IMR-90 (cell line): ENCODE results near the gene AKAP13. TPM values are rescaled to one million over a fixed set of nuclear protein-coding genes. Genes with fewer than 3 reads are reported as not detected.

Experiments
- ATAC-seq: fragments of 200-7000 bp; cut with Tn5 transposase; 2 replicates; pipeline ENCODE4 v1.9.1; 2020; ENCODE audit warnings: low read depth, mild to moderate bottlenecking, moderate library complexity
- BruUV-seq: library from RNA; stranded (reverse); fragments of 400-500 nt; replicated peaks from 2 replicates; lab custom pipeline; 2021; lab: Mats Ljungman, UMichigan
- CTCF ChIA-PET: fragments of 300-600 bp; formaldehyde crosslinking; extraction: SDS; loops from one replicate; lab custom pipeline; 2021; ENCODE audit warnings: antibody characterized with exemption; lab: Yijun Ruan, JAX
- POLR2A ChIA-PET: fragments of 300-600 bp; sonication (Branson Sonifier 250); formaldehyde crosslinking; loops from one replicate; lab custom pipeline; 2022; ENCODE audit warnings: antibody characterized with exemption; ENCODE audit not compliant: unreplicated experiment; lab: Charles Lee
- DNase-seq: peaks from one replicate; pipeline ENCODE4 v3.0.0; 2013
- H2AFZ ChIP-seq: replicated peaks from 2 replicates; pipeline ENCODE3; 2013; ENCODE audit warnings: low read length, mild to moderate bottlenecking; ENCODE audit not compliant: poor library complexity
- H2AK5ac ChIP-seq: 2 replicates; pipeline ENCODE4 v1.6.1; 2013; ENCODE audit warnings: low read depth, low read length, inconsistent platforms
- H2AK9ac ChIP-seq: replicated peaks from 2 replicates; pipeline ENCODE3; 2013; ENCODE audit warnings: mild to moderate bottlenecking, low read depth, low read length, moderate library complexity; ENCODE audit not compliant: poor library complexity
- H2BK120ac ChIP-seq: 2 replicates; pipeline ENCODE4 v1.6.1; 2013; ENCODE audit warnings: low read depth, low read length, inconsistent platforms
- H2BK15ac ChIP-seq: 3 replicates; pipeline ENCODE4 v1.6.1; 2013; ENCODE audit warnings: low read depth, low read length, inconsistent platforms
- H2BK20ac ChIP-seq: 2 replicates; pipeline ENCODE4 v1.6.1; 2013; ENCODE audit warnings: low read depth, mild to moderate bottlenecking, inconsistent platforms, low read length, moderate library complexity
- H2BK5ac ChIP-seq: 2 replicates; pipeline ENCODE4 v1.6.1; 2013; ENCODE audit warnings: mild to moderate bottlenecking, low read depth, low read length, inconsistent platforms; ENCODE audit not compliant: poor library complexity, severe bottlenecking
- H3K14ac ChIP-seq: replicated peaks from 2 replicates; pipeline ENCODE4 v1.6.1; 2013; ENCODE audit warnings: low read depth, low read length, inconsistent platforms
- H3K18ac ChIP-seq: 2 replicates; pipeline ENCODE4 v1.6.1; 2013; ENCODE audit warnings: low read depth, low read length, control low read depth
- H3K23ac ChIP-seq: 2 replicates; pipeline ENCODE4 v1.6.1; 2013; ENCODE audit warnings: low read depth, low read length, inconsistent platforms
- H3K27ac ChIP-seq: 2 replicates; pipeline ENCODE4 v1.5.1; 2013; ENCODE audit warnings: mild to moderate bottlenecking, control low read depth, low read length; ENCODE audit not compliant: insufficient read depth
- H3K27me3 ChIP-seq: 2 replicates; pipeline ENCODE4 v1.6.1; 2013; ENCODE audit warnings: low read length; ENCODE audit not compliant: control insufficient read depth, insufficient read depth
- H3K36me3 ChIP-seq: 2 replicates; pipeline ENCODE4 v1.6.1; 2013; ENCODE audit warnings: low read length, mixed read lengths; ENCODE audit not compliant: control insufficient read depth, insufficient read depth
- H3K4ac ChIP-seq: 2 replicates; pipeline ENCODE4 v1.6.1; 2013; ENCODE audit warnings: low read depth, low read length, inconsistent platforms
- H3K4me1 ChIP-seq: 2 replicates; pipeline ENCODE4 v1.6.1; 2013; ENCODE audit warnings: low read length, mixed read lengths; ENCODE audit not compliant: control insufficient read depth, insufficient read depth
- H3K4me2 ChIP-seq: 2 replicates; pipeline ENCODE4 v1.6.1; 2013; ENCODE audit warnings: low read depth, mild to moderate bottlenecking, control low read depth, low read length, moderate library complexity
- H3K4me3 ChIP-seq: 2 replicates; pipeline ENCODE4 v1.5.1; 2013; ENCODE audit warnings: low read depth, mild to moderate bottlenecking, control low read depth, low read length, moderate library complexity; ENCODE audit not compliant: insufficient read depth
- H3K56ac ChIP-seq: 2 replicates; pipeline ENCODE4 v1.6.1; 2013; ENCODE audit warnings: low read length, inconsistent platforms; ENCODE audit not compliant: insufficient read depth; ENCODE audit errors: extremely low read depth
- H3K79me1 ChIP-seq, 2 experiments: 2 replicates each; pipeline ENCODE4 v1.6.1; 2013; ENCODE audit warnings: low read length in 2 of 2, inconsistent platforms in 1 of 2, low read depth in 1 of 2
- H3K9ac ChIP-seq: 2 replicates; pipeline ENCODE4 v1.6.1; 2013; ENCODE audit warnings: low read depth, low read length, control low read depth
- H3K9me1 ChIP-seq: 2 replicates; pipeline ENCODE4 v1.6.1; 2013; ENCODE audit warnings: low read length, inconsistent platforms; ENCODE audit not compliant: insufficient read depth
- H3K9me3 ChIP-seq: 2 replicates; pipeline ENCODE4 v1.6.1; 2013; ENCODE audit warnings: low read length; ENCODE audit not compliant: control insufficient read depth, insufficient read depth
- H4K20me1 ChIP-seq: 2 replicates; pipeline ENCODE4 v1.6.1; 2013; ENCODE audit warnings: low read length, inconsistent platforms; ENCODE audit not compliant: insufficient read depth
- H4K5ac ChIP-seq: 2 replicates; pipeline ENCODE4 v1.6.1; 2013; ENCODE audit warnings: mild to moderate bottlenecking, low read depth, low read length, control low read depth
- H4K8ac ChIP-seq, 2 experiments: 2 replicates each; pipeline ENCODE4 v1.6.1; 2013; ENCODE audit warnings: low read depth in 2 of 2, low read length in 2 of 2, control low read depth in 1 of 2, inconsistent platforms in 1 of 2
- H4K91ac ChIP-seq: 2 replicates; pipeline ENCODE4 v1.6.1; 2013; ENCODE audit warnings: low read depth, low read length, inconsistent platforms; ENCODE audit not compliant: insufficient read depth
- BHLHE40 ChIP-seq: fragments of 150-350 bp; IDR thresholded peaks from 2 replicates; pipeline ENCODE4 v1.6.1; 2016; ENCODE audit warnings: mild to moderate bottlenecking, low read depth, low read length
- CEBPB ChIP-seq: IDR thresholded peaks from 2 replicates; pipeline ENCODE4 v1.6.1; 2012; ENCODE audit warnings: low read depth, low read length, improper control_type of control experiment
- CHD1 ChIP-seq: IDR thresholded peaks from 2 replicates; pipeline ENCODE4 v1.6.1; 2012; ENCODE audit warnings: low read depth, low read length, improper control_type of control experiment
- ELK1 ChIP-seq: fragments of 150-350 bp; IDR thresholded peaks from 2 replicates; pipeline ENCODE4 v1.6.1; 2016; ENCODE audit warnings: low read depth, mild to moderate bottlenecking, low read length, moderate library complexity, borderline replicate concordance
- FOS ChIP-seq: fragments of 150-350 bp; IDR thresholded peaks from 2 replicates; pipeline ENCODE4 v1.6.1; 2016; ENCODE audit warnings: low read depth, low read length
- MAFK ChIP-seq: IDR thresholded peaks from 2 replicates; pipeline ENCODE4 v1.6.1; 2012; ENCODE audit warnings: low read depth, low read length, improper control_type of control experiment
- MAZ ChIP-seq: IDR thresholded peaks from 2 replicates; pipeline ENCODE4 v1.6.1; 2012; ENCODE audit warnings: low read depth, mild to moderate bottlenecking, low read length, improper control_type of control experiment, moderate library complexity, borderline replicate concordance
- MXI1 ChIP-seq: IDR thresholded peaks from 2 replicates; pipeline ENCODE4 v1.6.1; 2012; ENCODE audit warnings: low read depth, mild to moderate bottlenecking, low read length, moderate library complexity, borderline replicate concordance
- NFE2L2 ChIP-seq: fragments of 150-350 bp; IDR thresholded peaks from 2 replicates; pipeline ENCODE4 v1.6.1; 2016; ENCODE audit warnings: low read depth, mild to moderate bottlenecking, low read length
- POLR2A ChIP-seq: IDR thresholded peaks from 2 replicates; pipeline ENCODE4 v1.6.1; 2012; ENCODE audit warnings: mild to moderate bottlenecking, low read depth, low read length
- RAD21 ChIP-seq: IDR thresholded peaks from 2 replicates; pipeline ENCODE4 v1.6.1; 2012; ENCODE audit warnings: low read length, improper control_type of control experiment
- RCOR1 ChIP-seq: IDR thresholded peaks from 2 replicates; pipeline ENCODE4 v1.6.1; 2012; ENCODE audit warnings: mild to moderate bottlenecking, low read length, improper control_type of control experiment; ENCODE audit not compliant: insufficient replicate concordance
- RFX5 ChIP-seq: IDR thresholded peaks from 2 replicates; pipeline ENCODE4 v1.8.0; 2012; ENCODE audit warnings: low read depth, mild to moderate bottlenecking, low read length, moderate library complexity
- SMC3 ChIP-seq: fragments of 150-350 bp; IDR thresholded peaks from 2 replicates; pipeline ENCODE4 v1.6.1; 2016; ENCODE audit warnings: low read depth, mild to moderate bottlenecking, antibody characterized with exemption, low read length, moderate library complexity
- WGBS, 2 experiments: methylation state at CpG; one replicate each; pipeline versions ENCODE4 v1.1.5 to v1.1.7; 2013; ENCODE audit warnings: missing lambda C conversion rate in 2 of 2; ENCODE audit not compliant: insufficient read length in 1 of 2; ENCODE audit errors: extremely low coverage in 2 of 2; 5-methylcytosine and 5-hydroxymethylcytosine counted together
- dilution Hi-C: fragments of 300-500 bp; cut with HindIII; formaldehyde crosslinking; loops from one replicate; pipeline ENCODE4 v1.14.3; 2018; ENCODE audit warnings: low sequenced_read_pairs; ENCODE audit not compliant: unreplicated experiment
- in situ Hi-C: fragments of 300-500 bp; cut with MboI; formaldehyde crosslinking; loops from 3 replicates; pipeline ENCODE4 v1.14.3; 2019; ENCODE audit warnings: low sequenced_read_pairs, inconsistent platforms, mixed read lengths
- intact Hi-C: fragments of 100-400 bp; cut with micrococcal nuclease; formaldehyde crosslinking; loops from 2 replicates; pipeline ENCODE4 v1.10.0; 2022
- polyA plus RNA-seq, 3 experiments: library from polyadenylated mRNA; depleted of rRNA; stranded (reverse); fragments of >200 nt; gene quantifications; 2 replicates each; pipeline ENCODE4 v1.2.3, GENCODE V29; 2012; ENCODE audit warnings: low replicate concordance in 1 of 3
- total RNA-seq: library from RNA; depleted of rRNA; stranded (reverse); fragments of >200 nt; gene quantifications from 2 replicates; pipeline ENCODE4 v1.2.3, GENCODE V29; 2012
- TF ChIP-seq, protein P1 (sequence below): conservative IDR thresholded peaks from 2 replicates; pipeline ENCODE4 v1.5.1; 2012; ENCODE audit warnings: mild to moderate bottlenecking, low read depth, low read length, improper control_type of control experiment
- TF ChIP-seq, protein P2 (sequence below): fragments of 150-350 bp; IDR thresholded peaks from 2 replicates; pipeline ENCODE4 v1.6.1; 2017; ENCODE audit warnings: mild to moderate bottlenecking, antibody characterized with exemption, low read length, low read depth

Gene AKAP13
- total and polyA plus RNA-seq, 2 of the 4 experiments (the other 2 are of a cell fraction) = 10.4 to 46.4 TPM

GRCh38 chr15:85563731-85564130, 183.3 kb downstream of the AKAP13 start:
- WGBS, 2 experiments = no CpG with 5 or more reads among the region's 1 CpG
- H3K23ac ChIP-seq = no peak overlapping the region
- no peak overlapping the region for H3K56ac ChIP-seq
- H3K4me2 ChIP-seq = no peak overlapping the region
- no peaks in the 10 kb centered on the region; the same call in 1 of the 2 replicates for H3K4me1 ChIP-seq
- H3K4ac ChIP-seq = no peak overlapping the region
- H3K18ac ChIP-seq = no peak overlapping the region
- no peak overlapping the region for H3K27ac ChIP-seq
- no peaks in the 10 kb centered on the region for H3K36me3 ChIP-seq
- no peak overlapping the region for H2AK5ac ChIP-seq
- H2BK120ac ChIP-seq = no peak overlapping the region
- no peak overlapping the region for H2BK20ac ChIP-seq
- H3K14ac ChIP-seq = no peak overlapping the region
- no peak overlapping the region for H4K91ac ChIP-seq
- DNase-seq (no peak), ATAC-seq (no peak)
- H3K9ac ChIP-seq = no peak overlapping the region
- no peak overlapping the region for H2AK9ac ChIP-seq
- H4K8ac ChIP-seq = no peak overlapping the region
- no peak overlapping the region for H2BK5ac ChIP-seq
- H3K79me1 ChIP-seq = peaks cover 32 to 45% of the 10 kb centered on the region in 2 experiments
- intact Hi-C loops (no loop called here), in situ Hi-C loops (no loop called here), dilution Hi-C loops (no loop called here)
- no peaks in the 10 kb centered on the region for H3K27me3 ChIP-seq
- H4K20me1 ChIP-seq = no peaks in the 10 kb centered on the region; the same call in 1 of the 2 replicates
- no peak overlapping the region for H3K4me3 ChIP-seq
- no peak overlapping the region for H4K5ac ChIP-seq
- no peak overlapping the region for H2BK15ac ChIP-seq
- BruUV-seq = no TSS peak
- CTCF ChIA-PET = no interaction called here
- TF ChIP-seq, protein P1, sequence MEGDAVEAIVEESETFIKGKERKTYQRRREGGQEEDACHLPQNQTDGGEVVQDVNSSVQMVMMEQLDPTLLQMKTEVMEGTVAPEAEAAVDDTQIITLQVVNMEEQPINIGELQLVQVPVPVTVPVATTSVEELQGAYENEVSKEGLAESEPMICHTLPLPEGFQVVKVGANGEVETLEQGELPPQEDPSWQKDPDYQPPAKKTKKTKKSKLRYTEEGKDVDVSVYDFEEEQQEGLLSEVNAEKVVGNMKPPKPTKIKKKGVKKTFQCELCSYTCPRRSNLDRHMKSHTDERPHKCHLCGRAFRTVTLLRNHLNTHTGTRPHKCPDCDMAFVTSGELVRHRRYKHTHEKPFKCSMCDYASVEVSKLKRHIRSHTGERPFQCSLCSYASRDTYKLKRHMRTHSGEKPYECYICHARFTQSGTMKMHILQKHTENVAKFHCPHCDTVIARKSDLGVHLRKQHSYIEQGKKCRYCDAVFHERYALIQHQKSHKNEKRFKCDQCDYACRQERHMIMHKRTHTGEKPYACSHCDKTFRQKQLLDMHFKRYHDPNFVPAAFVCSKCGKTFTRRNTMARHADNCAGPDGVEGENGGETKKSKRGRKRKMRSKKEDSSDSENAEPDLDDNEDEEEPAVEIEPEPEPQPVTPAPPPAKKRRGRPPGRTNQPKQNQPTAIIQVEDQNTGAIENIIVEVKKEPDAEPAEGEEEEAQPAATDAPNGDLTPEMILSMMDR = no peak
- TF ChIP-seq, protein P2, sequence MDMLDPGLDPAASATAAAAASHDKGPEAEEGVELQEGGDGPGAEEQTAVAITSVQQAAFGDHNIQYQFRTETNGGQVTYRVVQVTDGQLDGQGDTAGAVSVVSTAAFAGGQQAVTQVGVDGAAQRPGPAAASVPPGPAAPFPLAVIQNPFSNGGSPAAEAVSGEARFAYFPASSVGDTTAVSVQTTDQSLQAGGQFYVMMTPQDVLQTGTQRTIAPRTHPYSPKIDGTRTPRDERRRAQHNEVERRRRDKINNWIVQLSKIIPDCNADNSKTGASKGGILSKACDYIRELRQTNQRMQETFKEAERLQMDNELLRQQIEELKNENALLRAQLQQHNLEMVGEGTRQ = no peak
- TF ChIP-seq CHD1 (no peak), FOS (no peak), NFE2L2 (no peak), SMC3 (no peak), MXI1 (no peak), POLR2A (no peak), BHLHE40 (no peak), ELK1 (no peak), MAZ (no peak), RFX5 (no peak), MAFK (no peak), RCOR1 (no peak), RAD21 (no peak), CEBPB (no peak)
- no peaks in the 10 kb centered on the region for H3K9me3 ChIP-seq
- no peak overlapping the region for H2AFZ ChIP-seq
- POLR2A ChIA-PET = no interaction called here
- H3K9me1 ChIP-seq = no peaks in the 10 kb centered on the region; the same call in 1 of the 2 replicates
